Caco-2 (cell line): ENCODE measurements around the gene DYNLL1. TPM values are rescaled to one million over a fixed set of nuclear protein-coding genes. Genes with fewer than 3 reads are reported as not detected.
"Not testable (repeated sequence)": the region's sequence is repeated elsewhere in the genome, so short reads cannot be mapped to it uniquely, and the experiment has no call there.

Source experiments
- BruUV-seq: library from RNA; stranded (reverse); fragments of 400-500 nt; replicated peaks from 2 replicates; lab custom pipeline; 2021; lab: Mats Ljungman, UMichigan
- CTCF ChIA-PET: fragments of 300-600 bp; sonication (Branson Sonifier 250); formaldehyde crosslinking; loops from one replicate; lab custom pipeline; 2022; ENCODE audit warnings: antibody characterized with exemption; lab: Charles Lee
- POLR2A ChIA-PET: fragments of 300-600 bp; sonication (Branson Sonifier 250); formaldehyde crosslinking; loops from one replicate; lab custom pipeline; 2022; ENCODE audit warnings: antibody characterized with exemption; lab: Charles Lee
- DNase-seq, 2 experiments: peaks; one replicate each; pipeline versions ENCODE4 v3.0.0 to v3.0.0-alpha.2; 2020 to 2022
- H3K27me3 ChIP-seq: replicated peaks from 2 replicates; pipeline ENCODE4 v1.6.0; 2011; ENCODE audit warnings: low read length; ENCODE audit not compliant: control insufficient read depth, insufficient read depth
- H3K36me3 ChIP-seq: 2 replicates; pipeline ENCODE4 v1.5.1; 2011; ENCODE audit warnings: low read length; ENCODE audit not compliant: control insufficient read depth, insufficient read depth
- H3K4me1 ChIP-seq: fragments of 250-450 bp; sonication (Bioruptor Pico); 2 replicates; pipeline ENCODE4 v1.5.1; 2020; ENCODE audit warnings: mild to moderate bottlenecking
- H3K4me3 ChIP-seq: 2 replicates; pipeline ENCODE4 v1.5.1; 2011; ENCODE audit warnings: low read depth, mild to moderate bottlenecking, control low read depth, low read length
- H3K9me3 ChIP-seq: fragments of 250-450 bp; sonication (Bioruptor Pico); 2 replicates; pipeline ENCODE4 v1.5.1; 2020; ENCODE audit warnings: mild to moderate bottlenecking, moderate library complexity
- H3K27ac Mint-ChIP-seq: one replicate; pipeline ENCODE4 v1.8.0; 2022; ENCODE audit warnings: mixed read lengths; ENCODE audit not compliant: unreplicated experiment
- H3K27me3 Mint-ChIP-seq: one replicate; pipeline ENCODE4 v1.8.0; 2022; ENCODE audit warnings: mixed read lengths; ENCODE audit not compliant: insufficient read depth, unreplicated experiment
- H3K36me3 Mint-ChIP-seq: one replicate; pipeline ENCODE4 v1.8.0; 2022; ENCODE audit warnings: mild to moderate bottlenecking, mixed read lengths; ENCODE audit not compliant: insufficient read depth, unreplicated experiment
- H3K4me1 Mint-ChIP-seq: one replicate; pipeline ENCODE4 v1.8.0; 2022; ENCODE audit warnings: low read depth, mixed read lengths; ENCODE audit not compliant: unreplicated experiment
- H3K4me3 Mint-ChIP-seq: one replicate; pipeline ENCODE4 v1.8.0; 2022; ENCODE audit warnings: mild to moderate bottlenecking, moderate library complexity, mixed read lengths; ENCODE audit not compliant: unreplicated experiment
- H3K9me3 Mint-ChIP-seq: one replicate; pipeline ENCODE4 v1.8.0; 2022; ENCODE audit warnings: mixed read lengths; ENCODE audit not compliant: unreplicated experiment
- CTCF ChIP-seq, 2 experiments: fragments of 200-600 bp in 1 of 2; IDR thresholded peaks; 1 replicate in 1 of 2; 2 replicates in 1 of 2; pipeline versions ENCODE4 v1.5.1 to v1.8.0; 2011 to 2022; ENCODE audit warnings: antibody characterized with exemption in 1 of 2, control low read depth in 1 of 2, inconsistent platforms in 1 of 2, low read depth in 1 of 2, low read length in 1 of 2, mild to moderate bottlenecking in 1 of 2, moderate library complexity in 1 of 2; ENCODE audit not compliant: insufficient read depth in 1 of 2, severe bottlenecking in 1 of 2, unreplicated experiment in 1 of 2
- intact Hi-C: fragments of 100-400 bp; cut with micrococcal nuclease; formaldehyde crosslinking; loops from one replicate; pipeline ENCODE4 v1.10.0; 2022; ENCODE audit not compliant: unreplicated experiment
- total RNA-seq: library from RNA; stranded (reverse); gene quantifications from 2 replicates; pipeline ENCODE4 v1.2.3, GENCODE V29; 2022

The DYNLL1 gene
- total RNA-seq, 1 experiment from 2014 or later = 324 TPM

GRCh38 chr12:120522568-120522967 is 26.7 kb downstream of the DYNLL1 start:
- no TSS peak for BruUV-seq
- Mint-ChIP-seq H3K4me1 (peaks cover 6% of the 10 kb centered on the region), H3K36me3 (no peaks in the 10 kb centered on the region), H3K27ac (no peak overlapping the region), H3K9me3 (no peaks in the 10 kb centered on the region), H3K27me3 (no peaks in the 10 kb centered on the region), H3K4me3 (no peak overlapping the region)
- ChIA-PET CTCF (interaction anchor here (0.7 kb wide), 1 partner anchor 14 kb away, joined by 6 read pairs; no protein-coding TSS in a partner anchor), POLR2A (no interaction called here)
- H3K36me3 ChIP-seq = no peaks in the 10 kb centered on the region
- no peaks in the 10 kb centered on the region for H3K9me3 ChIP-seq
- intact Hi-C loops = no loop called here
- no peak overlapping the region for H3K4me3 ChIP-seq
- DNase-seq = no peak
- no peak for TF ChIP-seq CTCF (IDR thresholded peaks at IDR 0.05; ENCODE audit: insufficient read depth in 1 of 2, low read depth in 1 of 2, low read length in 1 of 2, severe bottlenecking in 1 of 2, unreplicated experiment in 1 of 2)
- no peaks in the 10 kb centered on the region for H3K27me3 ChIP-seq
- H3K4me1 ChIP-seq = peaks cover 5% of the 10 kb centered on the region; the same call in 1 of the 2 replicates

GRCh38 chr12:120528861-120529525 is 33.1 kb downstream of the DYNLL1 start, which contains the start of gene COQ5:
Gene COQ5 (minus strand): TSS chr12:120529158. CDS start chr12:120529141, 17 bp downstream.
- peaks cover 6% of the 10 kb centered on the region for H3K4me1 Mint-ChIP-seq
- peak within 1 kb of the TSS; percentile 93 for H3K27ac Mint-ChIP-seq
- DNase-seq = peak; percentile 84 to 87
- intact Hi-C loops = loop anchor here (1.0 to 5.0 kb wide), 3 partner anchors 34 to 62 kb away; partner anchors contain the start of genes POP5 and SRSF9
- ChIA-PET CTCF (interaction anchor here (0.7 to 1.7 kb wide), 9 partner anchors 10 to 227 kb away, joined by 3 to 10 read pairs (median 3); partner anchors contain the start of genes DYNLL1, POP5 and SIRT4), POLR2A (interaction anchor here (0.6 to 2.0 kb wide), 10 partner anchors 32 to 328 kb away, joined by 3 to 13 read pairs (median 4); partner anchors contain the start of genes DYNLL1, POP5, RNU4-2 and RPLP0)
- no peak for TF ChIP-seq CTCF (IDR thresholded peaks at IDR 0.05; ENCODE audit: insufficient read depth in 1 of 2, low read depth in 1 of 2, low read length in 1 of 2, severe bottlenecking in 1 of 2, unreplicated experiment in 1 of 2)
- H3K9me3 ChIP-seq = no peaks in the 10 kb centered on the region
- no peaks in the 10 kb centered on the region for H3K9me3 Mint-ChIP-seq
- no peaks in the 10 kb centered on the region for H3K36me3 ChIP-seq
- H3K4me3 Mint-ChIP-seq = peak within 1 kb of the TSS; percentile 81
- no TSS peak for BruUV-seq
- no peaks in the 10 kb centered on the region for H3K27me3 Mint-ChIP-seq
- no peaks in the 10 kb centered on the region for H3K27me3 ChIP-seq
- H3K4me1 ChIP-seq = peaks cover 5% of the 10 kb centered on the region; the same call in 1 of the 2 replicates
- H3K4me3 ChIP-seq = peak within 1 kb of the TSS; percentile 89
- H3K36me3 Mint-ChIP-seq = peaks cover 15% of the 10 kb centered on the region

- peaks cover 24% of the 10 kb centered on the region for H3K36me3 Mint-ChIP-seq
- intact Hi-C loops = loop anchor here (1.0 to 5.0 kb wide), 3 partner anchors 35 to 63 kb away; partner anchors contain the start of genes POP5 and SRSF9
- H3K9me3 ChIP-seq = no peaks in the 10 kb centered on the region
- peak overlapping the region; percentile 81 for H3K4me3 Mint-ChIP-seq
- BruUV-seq = no TSS peak
- H3K27ac Mint-ChIP-seq = peak overlapping the region; percentile 93
- DNase-seq = peak; percentile 58 to 63
- no peaks in the 10 kb centered on the region for H3K27me3 Mint-ChIP-seq
- CTCF ChIA-PET = interaction anchor here (0.9 to 1.7 kb wide), 8 partner anchors 9 to 228 kb away, joined by 3 to 10 read pairs (median 3); partner anchors contain the start of genes DYNLL1, POP5 and SIRT4
- H3K9me3 Mint-ChIP-seq = no peaks in the 10 kb centered on the region
- H3K4me3 ChIP-seq = peak overlapping the region; percentile 89
- POLR2A ChIA-PET = interaction anchor here (0.7 to 2.0 kb wide), 9 partner anchors 10 to 238 kb away, joined by 3 to 12 read pairs (median 4); partner anchors contain the start of genes DYNLL1, POP5 and RNU4-2
- H3K36me3 ChIP-seq = no peaks in the 10 kb centered on the region
- TF ChIP-seq CTCF (IDR thresholded peaks at IDR 0.05; ENCODE audit: insufficient read depth in 1 of 2, low read depth in 1 of 2, low read length in 1 of 2, severe bottlenecking in 1 of 2, unreplicated experiment in 1 of 2) = peak; percentile 17 to 20
- H3K4me1 ChIP-seq = peaks cover 5% of the 10 kb centered on the region; the same call in 1 of the 2 replicates
- peaks cover 6% of the 10 kb centered on the region for H3K4me1 Mint-ChIP-seq
- H3K27me3 ChIP-seq = no peaks in the 10 kb centered on the region
Observed at GRCh38 chr12:120529641-120530417, 33.9 kb downstream of the DYNLL1 start.

- POLR2A ChIA-PET = interaction anchor here (0.9 to 2.0 kb wide), 3 partner anchors 34 to 213 kb away, joined by 4 to 12 read pairs (median 6); partner anchors contain the start of genes DYNLL1 and POP5
- CTCF ChIA-PET, H3K36me3 ChIP-seq, H3K27me3 Mint-ChIP-seq, H3K27me3 ChIP-seq, intact Hi-C loops, H3K9me3 Mint-ChIP-seq, H3K4me1 Mint-ChIP-seq, H3K27ac Mint-ChIP-seq, H3K4me1 ChIP-seq, H3K9me3 ChIP-seq, BruUV-seq, DNase-seq: not testable (repeated sequence)
- H3K4me3 ChIP-seq = peak overlapping the region; percentile 89
- peak overlapping the region; percentile 81 for H3K4me3 Mint-ChIP-seq
- peaks cover 28% of the 10 kb centered on the region for H3K36me3 Mint-ChIP-seq
Observed at GRCh38 chr12:120530418-120530761, 34.5 kb downstream of the DYNLL1 start.
